GM12891 (cell line): ENCODE measurements around the gene FTO.

Experiments
- DNase-seq: peaks from one replicate; pipeline ENCODE4 v3.0.0; 2011; ENCODE audit warnings: low spot score; ENCODE audit not compliant: insufficient read length
- FAIRE-seq: peaks from 2 replicates; lab custom pipeline; 2011; peaks lifted over from hg19 to GRCh38; lab: Jason Lieb, UNC
- PAX5 ChIP-seq: IDR thresholded peaks from 2 replicates; pipeline ENCODE4 v1.6.1; 2011; ENCODE audit warnings: low read length, moderate library complexity, mild to moderate bottlenecking; ENCODE audit not compliant: insufficient read depth, severe bottlenecking
- POLR2A ChIP-seq: IDR thresholded peaks from 2 replicates; pipeline ENCODE4 v1.6.1; 2011; ENCODE audit warnings: low read depth, low read length, control low read depth
- POLR2AphosphoS5 ChIP-seq: IDR thresholded peaks from 2 replicates; pipeline ENCODE4 v1.6.1; 2011; ENCODE audit warnings: low read depth, low read length, control low read depth
- POU2F2 ChIP-seq: IDR thresholded peaks from 2 replicates; pipeline ENCODE4 v1.6.1; 2011; ENCODE audit warnings: low read depth, mild to moderate bottlenecking, control low read depth, low read length, moderate library complexity
- SPI1 ChIP-seq: IDR thresholded peaks from 2 replicates; pipeline ENCODE4 v1.6.1; 2011; ENCODE audit warnings: low read depth, low read length, control low read depth
- TAF1 ChIP-seq: IDR thresholded peaks from 2 replicates; pipeline ENCODE4 v1.6.1; 2011; ENCODE audit warnings: low read depth, low read length, control low read depth

The FTO gene

DNA sequence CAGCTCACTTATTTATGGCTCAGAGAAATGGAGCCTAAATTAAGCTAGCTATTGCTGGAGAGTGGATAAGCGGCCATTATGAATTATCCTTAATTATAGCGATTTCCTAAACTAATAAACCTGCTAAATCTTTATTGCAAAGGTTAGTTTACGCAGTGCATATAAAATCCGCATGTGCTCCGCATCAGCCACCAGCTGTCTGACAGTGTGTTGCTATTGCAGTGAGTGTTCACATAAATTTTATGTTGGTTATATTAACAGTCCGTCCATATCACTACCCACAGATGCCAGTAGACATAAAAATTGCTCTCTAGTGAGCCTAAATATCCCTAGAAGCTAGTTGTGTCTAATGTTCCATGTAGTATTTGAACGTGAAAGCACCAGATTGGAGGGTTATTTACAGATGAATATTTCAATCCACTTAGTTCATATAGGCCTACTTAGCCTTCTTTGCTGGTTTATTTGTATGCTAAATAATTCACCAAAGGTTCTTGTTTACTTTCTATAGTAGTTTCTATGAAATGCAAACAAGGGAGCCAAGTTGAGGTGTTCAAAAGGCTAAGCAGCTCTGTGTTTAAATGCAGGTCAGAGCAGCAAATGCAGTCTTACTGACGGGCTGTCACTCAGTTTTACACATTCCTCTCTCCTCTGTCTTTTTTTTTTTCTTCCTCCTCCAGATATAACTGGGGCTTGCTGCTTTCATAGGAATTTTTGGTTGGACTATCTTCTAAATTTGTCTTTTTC, 363.5 kb downstream of the FTO start:
- DNase-seq, result no peak
- FAIRE-seq, result no peak

GRCh38 chr16:54068212-54068611, 364.3 kb downstream of the FTO start:
- no peak for FAIRE-seq
- TF ChIP-seq SPI1 (no peak), POLR2AphosphoS5 (no peak), POLR2A (no peak), POU2F2 (no peak), PAX5 (no peak), TAF1 (no peak)

More for the DNA sequence above, 363.5 kb downstream of the FTO start:
- no peak for TF ChIP-seq PAX5
- TF ChIP-seq SPI1, result no peak
- no peak for TF ChIP-seq POU2F2
- TF ChIP-seq POLR2AphosphoS5, result no peak
- TF ChIP-seq TAF1, result no peak

GRCh38 chr16:54069601-54070239, 365.8 kb downstream of the FTO start:
- no peak for FAIRE-seq
- DNase-seq, result no peak
- TF ChIP-seq PAX5, result no peak
- no peak for TF ChIP-seq TAF1
- no peak for TF ChIP-seq POLR2A
- no peak for TF ChIP-seq SPI1
- TF ChIP-seq POU2F2, result no peak
- no peak for TF ChIP-seq POLR2AphosphoS5

More at GRCh38 chr16:54068212-54068611, 364.3 kb downstream of the FTO start:
- no peak for DNase-seq

GRCh38 chr16:54070789-54071343, 366.9 kb downstream of the FTO start:
- TF ChIP-seq POLR2A (no peak), SPI1 (peak; percentile 93), POU2F2 (no peak)

DNA sequence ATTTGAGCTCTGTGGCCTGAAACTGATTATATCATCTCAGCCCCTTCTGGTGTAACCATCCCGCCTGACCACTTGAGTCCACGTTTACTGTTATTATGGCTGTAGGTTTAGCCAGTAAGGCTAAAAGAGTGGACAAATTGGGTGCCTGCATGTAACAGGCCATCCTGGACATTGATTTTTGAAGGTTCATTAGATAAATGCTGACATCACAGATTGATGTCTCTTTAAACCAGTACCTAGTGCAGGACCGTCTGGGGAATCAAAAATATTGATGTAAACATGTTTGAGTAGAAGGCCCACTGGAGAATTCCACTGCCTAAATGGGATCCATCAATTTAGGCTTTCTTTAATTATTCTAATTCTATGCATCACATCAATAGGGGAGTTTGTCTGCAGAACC, 367.6 kb downstream of the FTO start:
- no peak for FAIRE-seq
- TF ChIP-seq POLR2AphosphoS5, result no peak
- TF ChIP-seq SPI1, result no peak
- no peak for TF ChIP-seq TAF1
- no peak for TF ChIP-seq PAX5
- no peak for TF ChIP-seq POLR2A
- TF ChIP-seq POU2F2, result no peak
- DNase-seq, result no peak

More at GRCh38 chr16:54070789-54071343, 366.9 kb downstream of the FTO start:
- DNase-seq (peak; percentile 5), FAIRE-seq (peak; percentile 43)

DNA sequence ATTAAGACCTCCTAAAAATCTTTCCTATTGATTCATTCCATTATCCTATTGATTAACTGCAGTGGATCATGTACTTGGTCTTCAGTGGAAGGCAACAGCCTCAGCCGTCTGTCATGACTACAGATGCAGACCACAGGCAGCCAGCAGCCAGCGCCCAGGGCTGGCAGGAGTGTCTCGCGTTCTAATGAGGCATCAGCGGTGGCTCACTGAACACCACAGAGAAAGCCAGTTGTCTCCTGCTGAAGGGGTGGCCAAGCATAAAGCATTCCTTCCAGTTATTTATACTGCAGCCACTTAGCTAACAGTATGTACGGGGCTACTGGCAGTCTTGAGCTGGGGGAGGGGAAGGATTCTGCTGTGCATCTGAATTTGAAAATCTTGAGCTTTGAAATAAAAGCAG, 368.3 kb downstream of the FTO start:
- no peak for DNase-seq
- no peak for FAIRE-seq
- no peak for TF ChIP-seq POU2F2

DNA sequence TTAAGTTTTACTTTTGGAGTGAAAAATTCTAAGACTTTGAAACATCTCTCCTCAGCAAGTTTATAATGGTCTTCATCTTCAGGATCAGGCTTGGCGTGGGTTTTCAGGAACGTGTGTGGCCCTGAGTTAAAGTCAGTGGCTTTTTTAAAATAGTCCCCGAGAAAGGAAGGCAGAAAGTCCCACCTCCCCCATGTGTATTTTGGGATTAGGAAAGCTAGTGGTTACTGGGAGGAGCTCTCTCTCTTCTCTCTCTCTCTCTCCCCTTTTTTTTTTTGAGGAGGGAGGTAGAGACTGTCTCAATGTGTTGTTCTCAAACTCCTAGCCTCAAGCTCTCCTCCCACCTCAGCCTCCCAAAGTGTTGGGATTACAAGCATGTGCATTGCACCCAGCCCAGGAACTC, 369.4 kb downstream of the FTO start:
- FAIRE-seq (no peak), DNase-seq (no peak)
- TF ChIP-seq POU2F2 (no peak), TAF1 (no peak), POLR2AphosphoS5 (no peak), SPI1 (no peak), PAX5 (no peak), POLR2A (no peak)

- FAIRE-seq, result no peak
- TF ChIP-seq TAF1 (no peak), POU2F2 (no peak), SPI1 (no peak), PAX5 (no peak), POLR2A (no peak), POLR2AphosphoS5 (no peak)
Observed at GRCh38 chr16:54075446-54075845, 371.5 kb downstream of the FTO start.

GRCh38 chr16:54076006-54076504, 372.1 kb downstream of the FTO start:
- TF ChIP-seq SPI1 (no peak), POLR2AphosphoS5 (no peak), POU2F2 (no peak)
- DNase-seq (no peak), FAIRE-seq (no peak)

More at GRCh38 chr16:54075446-54075845, 371.5 kb downstream of the FTO start:
- DNase-seq, result no peak
